NCI-H2227 (cell line): ENCODE results near the gene LRRC8A.
"Not testable (repeated sequence)": the region's sequence is repeated elsewhere in the genome, so short reads cannot be mapped to it uniquely, and the experiment has no call there.

Source experiments
- DNase-seq: peaks from one replicate; lab custom pipeline; 2025; ENCODE audit not compliant: unreplicated experiment; lab: John Stamatoyannopoulos, UW

LRRC8A gene

GRCh38 chr9:128863647-128864046, 18.3 kb upstream of the LRRC8A start:
- DNase-seq: peak; percentile 37

- no peak for DNase-seq
These were observed 11.6 kb upstream of the LRRC8A start for GRCh38 chr9:128870128-128870940.

GRCh38 chr9:128870941-128871265, 11.0 kb upstream of the LRRC8A start:
- not testable (repeated sequence) for DNase-seq

GRCh38 chr9:128877852-128878251, 4.1 kb upstream of the LRRC8A start:
- no peak for DNase-seq

- no peak for DNase-seq
These were observed 1.0 kb downstream of the LRRC8A start for GRCh38 chr9:128882677-128883603.

GRCh38 chr9:128884164-128884563, 2.2 kb downstream of the LRRC8A start:
- DNase-seq: no peak

- no peak for DNase-seq
These were observed 3.4 kb downstream of the LRRC8A start for GRCh38 chr9:128885376-128885775.

GRCh38 chr9:128885798-128886197, 3.9 kb downstream of the LRRC8A start:
- DNase-seq: no peak

- no peak for DNase-seq
These were observed 4.4 kb downstream of the LRRC8A start for GRCh38 chr9:128886211-128886891.

GRCh38 chr9:128887049-128887448, 5.1 kb downstream of the LRRC8A start:
- DNase-seq: no peak

GRCh38 chr9:128887914-128888350, 6.0 kb downstream of the LRRC8A start:
- DNase-seq: no peak

GRCh38 chr9:128891321-128892220, 9.6 kb downstream of the LRRC8A start:
- no peak for DNase-seq

GRCh38 chr9:128892221-128892921, 10.4 kb downstream of the LRRC8A start:
- no peak for DNase-seq

GRCh38 chr9:128893354-128893753, 11.4 kb downstream of the LRRC8A start:
- DNase-seq: no peak

- DNase-seq: no peak
These were observed 12.8 kb downstream of the LRRC8A start for GRCh38 chr9:128894764-128895163.

- peak; percentile 47 for DNase-seq
These were observed 13.6 kb downstream of the LRRC8A start for GRCh38 chr9:128895556-128895955.

- DNase-seq: no peak
These were observed 16.4 kb downstream of the LRRC8A start for GRCh38 chr9:128898382-128898781.

- no peak for DNase-seq
These were observed 17.1 kb downstream of the LRRC8A start for GRCh38 chr9:128898845-128899565.
